Measurements from ENCODE around the gene FIGLA.

FIGLA gene

GRCh38 chr2:70831861-70832260 is 41.4 kb upstream of the FIGLA start:
- no peak for TF ChIP-seq SUZ12 (IDR thresholded peaks at IDR 0.05; ENCODE audit: extremely low read depth, insufficient read depth, insufficient read length)
- no peak for TF ChIP-seq YY1 (IDR thresholded peaks at IDR 0.05; ENCODE audit: insufficient read depth, insufficient read length)
- no peak for TF ChIP-seq ZNF274 (IDR thresholded peaks at IDR 0.05; ENCODE audit: low read depth, low read length)
- Histone ChIP-seq H3K9me3 (ENCODE audit: insufficient read depth, low read length) (no peaks in the 10 kb centered on the region), H3K4me1 (ENCODE audit: insufficient read depth, insufficient read length) (no peaks in the 10 kb centered on the region), H3K9ac (ENCODE audit: insufficient read length, low read depth) (no peak overlapping the region), H3K4me3 (ENCODE audit: insufficient read length, low read depth) (no peak overlapping the region), H3K27me3 (ENCODE audit: insufficient read depth, insufficient read length) (no peaks in the 10 kb centered on the region), H3K36me3 (ENCODE audit: insufficient read depth, insufficient read length, low read length) (no peaks in the 10 kb centered on the region)
- no peak for DNase-seq (ENCODE audit: low read depth, low spot score)

- no peaks in the 10 kb centered on the region for H3K9me3 ChIP-seq (ENCODE audit: insufficient read depth, low read length)
- no peaks in the 10 kb centered on the region for H3K27me3 ChIP-seq (ENCODE audit: insufficient read depth, insufficient read length)
- no peak overlapping the region for H3K9ac ChIP-seq (ENCODE audit: insufficient read length, low read depth)
- TF ChIP-seq ZNF274 (IDR thresholded peaks at IDR 0.05; ENCODE audit: low read depth, low read length) (no peak), YY1 (IDR thresholded peaks at IDR 0.05; ENCODE audit: insufficient read depth, insufficient read length) (no peak), SUZ12 (IDR thresholded peaks at IDR 0.05; ENCODE audit: extremely low read depth, insufficient read depth, insufficient read length) (no peak)
- DNase-seq (ENCODE audit: low read depth, low spot score), result no peak
- H3K4me1 ChIP-seq (ENCODE audit: insufficient read depth, insufficient read length), result no peaks in the 10 kb centered on the region
- H3K36me3 ChIP-seq (ENCODE audit: insufficient read depth, insufficient read length, low read length), result no peaks in the 10 kb centered on the region
- no peak overlapping the region for H3K4me3 ChIP-seq (ENCODE audit: insufficient read length, low read depth)
Observed at GRCh38 chr2:70830366-70830765, 39.9 kb upstream of the FIGLA start.

GRCh38 chr2:70829916-70830315 is 39.5 kb upstream of the FIGLA start:
- no peak for TF ChIP-seq SUZ12 (IDR thresholded peaks at IDR 0.05; ENCODE audit: extremely low read depth, insufficient read depth, insufficient read length)
- no peak for TF ChIP-seq YY1 (IDR thresholded peaks at IDR 0.05; ENCODE audit: insufficient read depth, insufficient read length)
- no peak for TF ChIP-seq ZNF274 (IDR thresholded peaks at IDR 0.05; ENCODE audit: low read depth, low read length)
- no peak for DNase-seq (ENCODE audit: low read depth, low spot score)
- H3K4me1 ChIP-seq (ENCODE audit: insufficient read depth, insufficient read length), result no peaks in the 10 kb centered on the region
- no peaks in the 10 kb centered on the region for H3K27me3 ChIP-seq (ENCODE audit: insufficient read depth, insufficient read length)
- no peak overlapping the region for H3K4me3 ChIP-seq (ENCODE audit: insufficient read length, low read depth)
- no peak overlapping the region for H3K9ac ChIP-seq (ENCODE audit: insufficient read length, low read depth)
- H3K36me3 ChIP-seq (ENCODE audit: insufficient read depth, insufficient read length, low read length), result no peaks in the 10 kb centered on the region
- no peaks in the 10 kb centered on the region for H3K9me3 ChIP-seq (ENCODE audit: insufficient read depth, low read length)

GRCh38 chr2:70828914-70829824 is 38.7 kb upstream of the FIGLA start:
- Histone ChIP-seq H3K9me3 (ENCODE audit: insufficient read depth, low read length) (no peaks in the 10 kb centered on the region), H3K4me3 (ENCODE audit: insufficient read length, low read depth) (no peak overlapping the region), H3K4me1 (ENCODE audit: insufficient read depth, insufficient read length) (no peaks in the 10 kb centered on the region), H3K27me3 (ENCODE audit: insufficient read depth, insufficient read length) (no peaks in the 10 kb centered on the region), H3K9ac (ENCODE audit: insufficient read length, low read depth) (no peak overlapping the region), H3K36me3 (ENCODE audit: insufficient read depth, insufficient read length, low read length) (no peaks in the 10 kb centered on the region)
- no peak for DNase-seq (ENCODE audit: low read depth, low spot score)
- TF ChIP-seq ZNF274 (IDR thresholded peaks at IDR 0.05; ENCODE audit: low read depth, low read length) (no peak), SUZ12 (IDR thresholded peaks at IDR 0.05; ENCODE audit: extremely low read depth, insufficient read depth, insufficient read length) (no peak), YY1 (IDR thresholded peaks at IDR 0.05; ENCODE audit: insufficient read depth, insufficient read length) (no peak)

GRCh38 chr2:70828115-70828514 is 37.7 kb upstream of the FIGLA start:
- H3K27me3 ChIP-seq (ENCODE audit: insufficient read depth, insufficient read length), result no peaks in the 10 kb centered on the region
- H3K4me3 ChIP-seq (ENCODE audit: insufficient read length, low read depth), result no peak overlapping the region
- H3K9me3 ChIP-seq (ENCODE audit: insufficient read depth, low read length), result no peaks in the 10 kb centered on the region
- no peak for TF ChIP-seq YY1 (IDR thresholded peaks at IDR 0.05; ENCODE audit: insufficient read depth, insufficient read length)
- TF ChIP-seq ZNF274 (IDR thresholded peaks at IDR 0.05; ENCODE audit: low read depth, low read length), result no peak
- no peak for TF ChIP-seq SUZ12 (IDR thresholded peaks at IDR 0.05; ENCODE audit: extremely low read depth, insufficient read depth, insufficient read length)
- H3K36me3 ChIP-seq (ENCODE audit: insufficient read depth, insufficient read length, low read length), result no peaks in the 10 kb centered on the region
- no peak for DNase-seq (ENCODE audit: low read depth, low spot score)
- no peak overlapping the region for H3K9ac ChIP-seq (ENCODE audit: insufficient read length, low read depth)
- no peaks in the 10 kb centered on the region for H3K4me1 ChIP-seq (ENCODE audit: insufficient read depth, insufficient read length)

GRCh38 chr2:70827388-70827787 is 36.9 kb upstream of the FIGLA start:
- Histone ChIP-seq H3K27me3 (ENCODE audit: insufficient read depth, insufficient read length) (peaks cover 3% of the 10 kb centered on the region), H3K36me3 (ENCODE audit: insufficient read depth, insufficient read length, low read length) (no peaks in the 10 kb centered on the region), H3K4me1 (ENCODE audit: insufficient read depth, insufficient read length) (no peaks in the 10 kb centered on the region), H3K9ac (ENCODE audit: insufficient read length, low read depth) (no peak overlapping the region), H3K4me3 (ENCODE audit: insufficient read length, low read depth) (no peak overlapping the region), H3K9me3 (ENCODE audit: insufficient read depth, low read length) (no peaks in the 10 kb centered on the region)
- TF ChIP-seq ZNF274 (IDR thresholded peaks at IDR 0.05; ENCODE audit: low read depth, low read length), result no peak
- DNase-seq (ENCODE audit: low read depth, low spot score), result no peak

GRCh38 chr2:70826696-70827350 is 36.4 kb upstream of the FIGLA start:
- DNase-seq (ENCODE audit: low read depth, low spot score), result no peak
- Histone ChIP-seq H3K9ac (ENCODE audit: insufficient read length, low read depth) (no peak overlapping the region), H3K27me3 (ENCODE audit: insufficient read depth, insufficient read length) (peaks cover 3% of the 10 kb centered on the region), H3K9me3 (ENCODE audit: insufficient read depth, low read length) (no peaks in the 10 kb centered on the region), H3K4me3 (ENCODE audit: insufficient read length, low read depth) (no peak overlapping the region), H3K4me1 (ENCODE audit: insufficient read depth, insufficient read length) (no peaks in the 10 kb centered on the region), H3K36me3 (ENCODE audit: insufficient read depth, insufficient read length, low read length) (no peaks in the 10 kb centered on the region)
- no peak for TF ChIP-seq ZNF274 (IDR thresholded peaks at IDR 0.05; ENCODE audit: low read depth, low read length)
- no peak for TF ChIP-seq SUZ12 (IDR thresholded peaks at IDR 0.05; ENCODE audit: extremely low read depth, insufficient read depth, insufficient read length)
- TF ChIP-seq YY1 (IDR thresholded peaks at IDR 0.05; ENCODE audit: insufficient read depth, insufficient read length), result no peak
